HTERT RPE-1 (cell line): ENCODE data around the gene BACH1.
"Not testable (repeated sequence)": the region's sequence is repeated elsewhere in the genome, so short reads cannot be mapped to it uniquely, and the experiment has no call there.

ENCODE experiments used
- in situ Hi-C: fragments of 300-500 bp; cut with MboI; formaldehyde crosslinking; loops from 4 replicates; pipeline ENCODE4 v1.14.3; 2020; ENCODE audit warnings: low sequenced_read_pairs

The BACH1 gene

DNA sequence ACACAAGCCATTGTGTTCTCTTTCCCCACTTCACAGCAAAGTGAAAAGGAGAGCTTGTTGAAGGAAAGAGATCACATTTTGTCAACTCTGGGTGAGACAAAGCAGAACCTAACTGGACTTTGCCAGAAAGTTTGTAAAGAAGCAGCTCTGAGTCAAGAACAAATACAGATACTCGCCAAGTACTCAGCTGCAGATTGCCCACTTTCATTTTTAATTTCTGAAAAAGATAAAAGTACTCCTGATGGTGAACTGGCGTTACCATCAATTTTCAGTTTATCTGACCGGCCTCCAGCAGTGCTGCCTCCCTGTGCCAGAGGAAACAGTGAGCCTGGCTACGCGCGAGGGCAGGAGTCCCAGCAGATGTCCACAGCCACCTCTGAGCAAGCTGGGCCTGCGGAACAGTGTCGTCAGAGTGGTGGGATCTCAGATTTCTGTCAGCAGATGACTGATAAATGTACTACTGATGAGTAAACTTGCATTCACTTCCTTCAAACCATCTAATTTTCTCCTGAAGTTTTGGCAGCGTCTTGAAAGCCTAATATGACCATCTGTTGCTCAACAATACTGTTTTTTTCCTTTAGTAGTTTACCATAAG lies 43.7 kb downstream of the BACH1 start:
- in situ Hi-C loops = no loop called here

DNA sequence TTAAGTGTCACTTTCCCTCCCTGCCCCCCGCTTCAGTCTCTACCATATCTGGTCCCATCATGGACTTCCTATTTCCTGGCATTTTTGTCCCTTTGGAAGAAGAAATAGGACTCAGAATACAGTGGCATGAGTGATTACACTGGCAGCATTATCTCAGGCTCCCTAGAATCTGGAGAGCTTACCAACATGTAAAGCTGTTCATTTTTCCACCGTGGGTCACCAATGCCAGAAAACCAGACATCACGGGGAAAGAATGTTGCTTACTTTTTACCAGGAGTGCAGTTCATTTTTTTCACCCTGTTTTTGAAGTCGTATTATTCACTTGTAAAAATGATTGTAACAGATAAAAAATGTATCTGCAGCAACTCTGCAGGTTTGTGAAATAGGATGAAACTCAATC lies 44.8 kb downstream of the BACH1 start:
- in situ Hi-C loops = no loop called here

DNA sequence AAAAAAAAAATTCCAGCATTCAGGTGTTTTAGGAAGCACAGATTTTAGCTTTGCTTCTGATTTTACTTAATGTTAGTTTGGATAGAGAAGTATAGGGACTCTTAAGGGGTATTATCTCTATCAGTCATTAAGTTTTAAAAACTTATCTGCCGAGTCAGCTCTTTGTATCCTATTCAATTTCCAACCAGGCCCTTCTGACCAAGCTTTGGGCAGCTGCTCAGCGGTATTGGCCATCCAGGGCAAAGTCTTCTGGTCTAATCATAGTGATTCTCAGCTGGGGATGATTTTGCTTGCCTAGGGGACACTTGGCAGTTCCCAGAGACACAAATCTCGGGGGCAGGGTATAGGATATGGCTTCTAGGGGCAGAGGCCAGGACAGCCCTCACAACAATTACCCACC lies 47.6 kb downstream of the BACH1 start:
- in situ Hi-C loops = no loop called here

DNA sequence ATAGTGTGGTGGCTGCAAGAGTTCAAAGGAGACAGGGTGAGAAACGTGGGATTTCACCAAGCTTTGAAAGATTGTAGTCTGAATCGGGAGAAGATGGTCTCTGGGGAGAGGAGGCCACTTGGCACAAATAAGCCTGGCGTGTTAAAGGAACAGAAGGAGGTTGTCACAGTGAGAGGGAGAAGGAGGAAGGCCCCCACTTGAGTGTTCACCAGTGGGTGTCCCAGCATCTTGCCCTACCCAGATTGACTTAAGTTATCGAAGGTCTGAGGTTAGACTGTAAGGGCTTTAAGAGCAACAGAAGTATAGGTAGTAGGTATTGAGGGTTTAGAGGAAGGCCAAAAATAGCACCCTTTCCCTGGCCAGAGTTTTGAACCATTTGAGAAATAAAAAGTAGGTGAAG lies 48.0 kb downstream of the BACH1 start:
- in situ Hi-C loops = no loop called here

DNA sequence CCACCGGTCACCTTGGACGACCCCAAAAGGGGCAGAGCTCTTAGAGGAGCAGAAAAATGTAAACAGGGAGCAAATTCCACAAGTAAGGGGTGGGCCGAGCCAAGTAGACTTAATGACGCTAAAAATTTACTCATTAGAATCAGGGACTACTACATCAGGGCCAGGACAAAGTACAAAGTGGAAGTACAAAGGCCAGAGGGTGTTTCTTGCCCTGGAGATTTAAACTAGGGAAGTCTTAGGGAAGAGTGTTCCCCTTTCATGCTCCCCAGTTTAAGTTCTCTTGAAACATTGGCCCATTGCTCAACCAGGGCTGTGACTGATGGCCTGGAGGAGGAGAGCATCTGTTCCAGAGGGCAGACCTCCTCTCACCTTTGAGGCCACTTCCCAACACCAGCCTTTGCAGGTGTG lies 48.6 kb downstream of the BACH1 start:
- in situ Hi-C loops = no loop called here

DNA sequence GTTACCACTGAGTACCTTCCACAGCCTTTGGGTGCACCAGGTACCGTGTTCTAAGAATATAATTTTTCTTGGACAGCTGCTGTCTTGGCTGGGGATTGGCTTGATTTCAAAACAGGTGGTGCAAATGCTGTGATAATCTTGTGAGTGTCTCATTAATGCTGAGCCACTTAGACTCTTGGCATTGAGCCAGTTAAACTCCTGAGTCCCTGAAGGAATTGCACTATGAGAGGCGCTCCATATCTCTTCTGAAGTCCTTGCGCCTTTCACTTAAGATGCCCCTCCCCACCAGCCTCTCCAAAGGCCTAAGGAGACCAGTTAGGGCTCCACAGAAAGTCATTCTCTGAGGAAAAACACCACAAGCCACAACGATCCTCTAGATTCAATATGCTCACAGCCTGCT lies 51.0 kb downstream of the BACH1 start:
- in situ Hi-C loops = no loop called here

DNA sequence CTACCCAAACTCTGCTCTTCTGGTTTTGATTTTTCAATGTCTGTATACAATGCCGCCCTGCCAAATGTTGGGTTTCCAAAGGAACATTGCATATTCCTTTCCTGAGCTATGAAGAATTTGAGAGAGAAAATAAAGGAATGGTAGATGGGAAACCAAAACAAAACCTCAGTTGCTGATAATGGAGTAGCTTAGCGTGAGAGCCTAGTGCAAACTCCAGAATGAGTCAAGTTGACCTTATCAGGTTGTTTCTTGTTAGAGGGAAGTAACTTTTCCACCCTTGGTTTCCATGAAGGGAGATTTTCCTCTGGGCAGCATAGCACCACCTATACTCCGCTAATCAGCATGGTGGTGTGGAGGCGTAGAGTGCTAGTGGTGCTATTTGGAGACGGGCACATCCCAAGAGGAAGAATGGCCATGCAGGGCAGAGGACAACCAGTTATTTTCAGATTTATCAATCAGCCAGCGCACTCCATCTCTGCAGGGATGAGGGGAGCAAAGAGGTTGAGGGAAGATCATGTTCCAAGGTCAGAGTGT lies 51.6 kb downstream of the BACH1 start:
- in situ Hi-C loops = no loop called here

DNA sequence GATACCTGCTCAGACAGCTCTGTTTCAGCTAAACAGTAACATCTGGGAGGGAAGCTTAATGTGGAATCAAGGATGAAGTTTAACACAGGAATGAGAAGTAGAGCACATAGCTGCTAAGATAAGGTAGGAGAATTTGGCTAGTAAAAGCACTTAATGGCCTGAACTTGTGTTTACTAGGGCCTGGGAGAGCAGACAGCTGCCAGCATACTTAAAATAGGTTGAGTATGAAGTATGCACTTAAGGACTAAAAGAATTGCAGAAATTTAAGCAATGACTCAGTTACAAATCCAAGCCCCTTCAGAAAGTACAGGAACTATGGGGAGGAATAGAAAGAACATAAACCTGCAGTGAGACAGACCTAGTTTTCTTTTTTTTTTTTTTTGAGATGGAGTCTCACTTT lies 53.0 kb downstream of the BACH1 start:
- in situ Hi-C loops = no loop called here

DNA sequence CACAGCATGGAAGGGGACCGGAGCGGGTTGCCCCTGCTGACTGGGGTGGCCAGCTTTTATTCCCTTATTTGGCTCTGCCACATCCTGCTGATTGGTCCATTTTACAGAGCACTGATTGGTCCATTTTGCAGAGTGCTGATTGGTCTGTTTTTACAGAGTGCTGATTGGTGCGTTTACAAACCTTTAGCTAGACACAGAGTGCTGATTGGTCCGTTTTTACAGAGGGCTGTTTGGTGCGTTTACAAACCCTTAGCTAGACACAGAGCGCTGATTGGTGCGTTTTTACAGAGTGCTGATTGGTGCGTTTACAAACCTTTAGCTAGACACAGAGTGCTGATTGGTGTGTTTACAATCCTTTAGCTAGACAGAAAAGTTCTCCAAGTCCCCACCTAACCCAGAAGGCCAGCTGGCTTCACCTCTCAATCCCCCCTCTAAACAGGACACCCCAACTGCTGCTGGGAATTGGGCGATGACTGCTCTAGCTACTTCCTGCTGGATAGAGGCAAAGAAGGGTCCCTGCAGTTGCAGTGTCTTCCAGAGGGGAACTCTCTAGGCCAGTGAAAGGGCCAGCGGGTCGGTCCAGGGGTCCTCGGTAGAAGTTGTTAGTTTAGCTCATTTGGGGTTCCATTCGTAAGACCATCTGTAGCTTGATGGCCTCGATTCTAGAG lies 56.5 kb downstream of the BACH1 start:
- in situ Hi-C loops = not testable (repeated sequence)

DNA sequence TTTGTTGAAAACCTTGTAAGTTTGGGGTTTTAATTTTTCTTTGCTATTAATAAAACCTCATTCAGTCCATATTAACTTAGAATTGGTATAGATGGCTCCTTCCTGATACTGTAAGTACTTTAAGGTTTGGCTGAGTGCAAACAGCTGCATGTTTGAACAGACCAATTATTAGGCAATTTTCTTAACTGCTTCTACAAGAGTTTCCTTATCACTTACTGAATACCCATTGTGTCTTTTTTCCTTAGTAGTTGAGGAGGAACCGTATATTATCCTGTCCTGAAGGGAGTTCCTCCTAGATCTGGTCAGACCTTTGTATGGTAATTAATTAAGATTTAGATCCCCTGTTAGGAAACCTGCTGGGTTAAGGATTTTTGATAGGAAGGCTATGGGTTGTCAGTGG lies 57.6 kb downstream of the BACH1 start:
- in situ Hi-C loops = not testable (repeated sequence)

DNA sequence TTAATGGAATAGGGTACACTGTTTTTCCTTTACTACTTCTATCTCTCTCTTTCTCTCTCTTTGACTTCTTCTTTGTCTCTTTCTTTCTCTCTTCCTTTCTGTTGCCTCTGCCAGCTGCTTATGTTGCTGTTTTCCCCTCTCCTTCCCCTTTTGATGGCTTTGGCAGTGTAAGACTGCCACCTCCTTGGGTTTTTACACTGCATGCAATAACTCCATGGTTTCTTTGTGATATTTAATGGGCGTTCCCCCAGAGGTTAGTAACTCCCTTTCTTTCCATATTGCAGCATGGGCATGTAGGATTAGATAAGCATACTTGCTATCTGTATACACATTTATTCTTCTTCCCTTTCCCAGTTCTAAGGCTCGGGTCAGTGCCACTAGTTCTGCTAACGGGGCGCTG lies 58.1 kb downstream of the BACH1 start:
- in situ Hi-C loops = not testable (repeated sequence)

DNA sequence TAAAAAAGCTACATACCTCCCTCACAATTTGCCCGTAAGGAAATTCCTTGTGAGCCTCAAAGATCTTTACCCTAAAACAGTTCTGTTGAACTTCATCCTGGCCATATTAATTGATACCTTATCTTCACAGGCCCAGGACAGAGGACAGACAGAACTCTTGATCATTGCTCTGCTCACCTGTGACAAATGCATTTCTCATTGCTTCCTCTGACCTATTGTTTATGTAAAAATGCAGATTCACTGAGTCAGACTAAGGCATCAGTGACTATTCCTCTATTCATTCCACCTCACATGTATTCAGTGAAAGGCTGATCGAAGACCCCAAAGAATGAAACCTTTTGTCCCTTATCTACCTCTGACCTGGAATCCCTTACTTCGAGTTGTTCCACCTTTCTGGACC lies 61.0 kb downstream of the BACH1 start:
- in situ Hi-C loops = no loop called here

DNA sequence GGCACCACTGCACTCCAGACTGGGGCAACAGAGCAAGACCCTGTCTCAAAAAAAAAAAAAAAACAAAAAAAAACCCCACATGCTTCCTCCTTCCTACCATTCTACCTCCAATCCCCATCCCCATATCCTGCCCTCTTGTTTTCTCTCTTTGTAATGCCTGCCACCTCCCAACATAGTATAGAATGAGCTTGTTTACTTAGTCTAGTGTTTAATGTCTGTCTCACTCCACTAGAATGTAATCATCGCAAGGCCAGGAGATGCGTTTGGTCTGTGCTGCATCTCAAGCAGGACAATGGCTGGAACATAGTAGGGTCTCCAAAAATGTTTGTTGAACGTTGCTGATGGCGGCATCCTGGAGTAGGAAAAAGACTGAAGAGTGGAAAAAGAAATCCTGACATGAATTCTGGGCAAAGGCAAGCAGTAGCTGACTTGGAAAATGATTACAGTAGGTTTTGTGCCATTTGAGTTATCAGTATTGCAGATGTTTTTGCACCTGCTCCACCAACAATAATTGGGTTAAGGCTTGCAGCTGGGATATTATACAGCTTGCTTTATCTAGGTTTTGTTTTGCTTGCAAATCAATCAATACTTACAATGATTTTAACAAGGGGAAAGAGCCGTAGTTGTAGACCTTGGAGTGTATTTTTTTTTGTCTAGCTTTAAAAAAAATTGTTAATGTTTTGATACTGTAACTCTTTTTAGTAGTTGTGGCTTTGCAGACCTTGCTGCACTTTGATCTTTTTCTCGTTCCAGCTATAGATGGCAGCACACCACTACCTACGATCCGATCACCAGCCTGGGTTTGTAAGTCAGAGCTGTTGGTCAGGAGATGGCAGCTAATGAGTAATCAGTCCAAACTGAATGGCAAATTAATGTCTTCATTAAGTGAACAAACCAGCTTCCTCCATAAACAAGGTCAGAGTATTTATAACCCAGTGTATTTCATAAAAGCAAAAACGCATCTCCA lies 62.4 kb downstream of the BACH1 start:
- in situ Hi-C loops = no loop called here

DNA sequence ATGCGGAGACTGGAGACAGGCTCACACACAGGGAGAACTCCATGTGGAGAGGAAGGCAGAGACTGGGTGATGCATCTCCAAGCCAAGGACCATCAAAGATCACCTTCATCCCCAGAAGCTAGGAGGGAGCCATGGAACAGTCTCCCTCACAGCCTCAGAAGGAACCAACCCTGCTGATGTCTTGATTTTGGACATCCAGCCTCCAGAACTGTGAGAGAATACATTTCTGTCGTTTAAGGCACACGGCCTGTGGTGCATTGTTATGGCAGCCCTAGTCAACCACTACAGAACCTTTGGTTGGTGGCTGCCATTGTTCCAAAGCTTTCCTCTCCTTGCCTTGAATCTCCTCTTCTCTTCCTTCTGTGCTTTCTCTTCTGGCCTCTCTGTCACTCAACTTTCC lies 64.0 kb downstream of the BACH1 start:
- in situ Hi-C loops = no loop called here

DNA sequence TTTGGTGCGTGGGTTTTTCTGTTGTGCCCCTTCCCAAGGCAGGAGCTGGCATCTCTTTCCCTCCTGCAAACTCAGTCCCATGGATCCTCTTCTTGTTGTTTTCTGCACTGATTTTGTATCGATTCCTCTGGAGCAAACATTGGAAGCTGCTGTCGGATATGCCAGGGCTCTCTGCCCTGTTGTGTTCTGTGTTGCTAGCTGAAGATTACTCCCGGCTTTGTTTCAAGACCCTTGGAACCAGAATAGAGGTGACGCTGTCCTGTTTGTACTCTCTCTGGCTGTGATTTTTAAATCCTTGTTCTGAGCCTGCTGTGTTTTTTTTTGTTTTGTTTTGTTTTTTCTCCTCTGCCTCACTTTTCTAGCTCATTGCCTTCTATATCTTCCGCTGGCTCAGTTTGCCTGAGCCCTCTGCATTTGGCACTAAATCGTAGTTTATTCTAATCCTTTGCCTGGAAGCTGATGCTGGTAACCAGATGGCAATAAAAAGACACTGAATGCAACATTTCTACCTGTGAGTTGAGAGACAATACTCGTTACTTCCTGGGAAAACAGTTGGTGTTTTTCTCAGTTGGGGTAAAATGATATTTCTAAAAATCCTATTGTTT lies 67.0 kb downstream of the BACH1 start:
- in situ Hi-C loops = no loop called here

DNA sequence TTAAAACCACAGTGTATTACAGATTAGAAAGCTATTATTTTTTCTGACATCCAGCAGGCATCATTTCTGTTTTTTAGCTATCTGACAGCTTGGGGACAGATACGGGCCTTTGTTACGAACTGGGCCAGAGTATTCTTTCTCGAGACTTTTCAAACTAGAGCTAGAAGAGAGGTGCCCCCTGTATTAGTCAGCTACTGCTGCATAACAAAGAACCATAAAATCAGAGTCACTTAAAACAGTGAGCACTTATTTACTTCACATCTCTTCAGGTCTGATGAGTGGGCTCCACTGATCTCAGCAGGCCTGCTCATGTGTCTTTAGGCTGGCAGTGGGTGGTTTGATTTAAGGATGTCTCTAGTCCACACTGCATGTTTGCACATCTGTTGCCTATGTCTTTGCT lies 67.8 kb downstream of the BACH1 start:
- in situ Hi-C loops = no loop called here

DNA sequence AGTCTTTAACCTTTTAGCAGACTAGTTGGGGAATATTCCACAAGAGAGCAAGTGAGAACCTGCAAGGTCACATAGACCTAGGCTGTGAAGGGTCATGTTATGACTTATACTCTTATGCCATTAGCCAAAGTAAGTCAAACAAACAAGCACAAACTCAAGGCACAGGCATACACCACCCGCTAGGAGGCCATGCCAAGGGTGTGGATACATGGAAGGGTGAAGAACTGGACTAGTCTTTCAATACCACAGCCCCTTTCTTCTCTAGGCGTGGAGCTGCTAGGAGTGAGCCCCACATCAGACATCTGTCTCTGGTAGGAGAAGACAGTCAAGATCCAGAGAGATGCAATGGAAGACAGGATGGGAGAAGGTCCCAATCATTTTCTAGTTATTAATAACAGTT lies 68.6 kb downstream of the BACH1 start:
- in situ Hi-C loops = no loop called here

DNA sequence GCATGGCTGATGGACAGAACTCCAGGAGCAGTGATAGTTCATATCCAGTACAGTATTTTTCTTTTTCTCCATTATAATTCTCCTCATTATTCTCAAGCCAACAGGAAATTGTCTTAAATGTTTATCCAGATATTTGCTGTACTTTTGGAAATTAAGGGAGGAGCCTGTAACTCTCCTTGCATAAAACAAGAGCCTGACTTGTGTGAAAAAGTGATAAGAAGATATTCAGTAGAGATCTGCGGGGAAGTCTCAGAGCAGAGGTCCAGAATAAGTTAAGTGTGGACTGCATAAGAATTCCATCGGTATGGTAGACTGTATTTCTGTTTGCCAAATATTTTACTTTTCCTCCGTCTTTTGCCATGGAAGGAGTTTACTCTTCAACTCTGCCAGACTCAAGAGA lies 70.2 kb downstream of the BACH1 start:
- in situ Hi-C loops = no loop called here

DNA sequence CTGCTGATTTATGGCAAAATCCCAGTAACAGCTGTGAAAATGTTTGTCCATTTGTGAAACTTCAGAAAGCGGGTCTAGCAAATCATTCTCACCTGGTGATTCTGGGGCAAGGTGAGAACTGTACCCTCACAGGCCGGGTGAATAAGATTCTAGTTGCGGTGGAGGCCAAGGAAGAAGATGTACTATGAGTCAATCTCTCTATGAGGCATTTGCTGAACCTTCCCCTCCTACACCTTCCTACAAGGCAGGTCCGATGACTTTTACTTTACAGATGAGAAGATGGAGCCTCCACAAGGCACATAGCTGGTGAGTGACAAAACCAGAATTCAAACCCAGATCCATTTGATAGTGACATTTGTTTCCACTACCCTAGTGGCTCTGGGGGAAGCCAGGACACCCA lies 72.7 kb downstream of the BACH1 start:
- in situ Hi-C loops = no loop called here

DNA sequence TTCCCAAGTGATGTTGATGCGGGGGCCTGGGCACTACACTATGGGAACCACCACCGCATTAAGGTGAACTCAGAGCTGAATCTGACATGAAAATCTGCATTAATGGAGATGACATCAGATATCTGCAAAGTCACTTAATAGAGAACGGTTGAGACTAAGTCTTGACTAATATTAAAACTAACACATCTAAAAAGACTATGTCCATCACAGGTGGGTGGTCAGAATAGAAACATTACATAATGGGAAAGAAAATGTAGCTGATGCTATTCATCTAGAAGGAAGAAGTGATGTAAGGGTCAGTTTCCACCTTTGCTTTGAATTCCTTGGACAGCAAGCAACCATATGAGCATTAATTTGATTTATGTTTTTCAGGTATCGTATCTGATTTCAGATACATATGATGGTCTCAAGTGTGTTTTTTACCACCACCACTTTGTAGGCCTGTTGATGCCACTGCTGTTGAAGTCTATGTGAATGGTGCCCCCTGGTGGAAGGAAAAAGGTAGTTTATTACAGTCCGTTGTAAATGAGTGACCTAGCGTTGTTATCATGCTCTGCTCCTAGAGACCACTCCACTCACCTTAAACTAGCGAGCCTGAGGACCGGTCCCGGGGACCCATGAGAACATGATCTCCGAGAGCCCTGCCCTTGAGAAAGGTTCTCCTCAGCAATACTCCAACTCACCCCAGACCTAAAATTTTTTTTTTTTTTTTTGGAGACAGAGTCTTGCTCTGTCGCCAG lies 73.5 kb downstream of the BACH1 start:
- in situ Hi-C loops = no loop called here

DNA sequence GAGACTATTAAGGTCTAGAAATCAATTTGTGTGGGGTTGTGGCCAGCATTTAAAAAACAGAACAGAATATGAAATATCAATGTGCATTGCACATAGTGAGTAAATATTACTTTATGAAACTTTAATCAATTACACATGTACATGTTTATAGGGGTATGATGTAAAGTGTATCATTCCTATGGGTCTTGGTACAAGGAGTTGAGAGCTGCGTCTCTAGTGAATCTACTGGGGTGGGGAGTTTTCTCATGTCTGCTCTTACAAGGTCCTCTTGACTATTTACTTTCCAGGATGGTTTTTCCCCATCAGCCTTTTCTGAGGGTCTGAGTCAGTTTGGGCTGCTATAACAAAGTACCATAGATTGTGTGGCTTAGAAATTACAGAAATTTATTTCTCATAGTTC lies 75.8 kb downstream of the BACH1 start:
- in situ Hi-C loops = no loop called here
